ENCODE data around the gene CDC45.

The CDC45 gene

GRCh38 chr22:19567157-19568009 is 87.7 kb downstream of the CDC45 start:
- no peak for DNase-seq

- DNase-seq = no peak
Observed at GRCh38 chr22:19568337-19569275, 88.9 kb downstream of the CDC45 start.

GRCh38 chr22:19569276-19569640 is 89.5 kb downstream of the CDC45 start:
- no peak for DNase-seq

GRCh38 chr22:19569976-19570375 is 90.3 kb downstream of the CDC45 start:
- DNase-seq = no peak

Measured in activated CD4-positive, alpha-beta T cell treated with anti-CD3 and anti-CD28 coated beads, Interleukin-2, amount 50 U/mL, for 16 hours (primary cell).